Mesenchymal stem cell (in vitro differentiated cells and primary cell): Measurements from ENCODE around the gene PDLIM1. TPM values are rescaled to one million over a fixed set of nuclear protein-coding genes. Genes with fewer than 3 reads are reported as not detected.

Experiments
- DNase-seq: peaks from one replicate; pipeline ENCODE4 v3.0.0-alpha.2; 2013
- H2AFZ ChIP-seq: one replicate; pipeline ENCODE4 v1.6.1; 2013; ENCODE audit warnings: low read depth, mild to moderate bottlenecking, control low read depth, inconsistent platforms, low read length, moderate library complexity
- H2AK5ac ChIP-seq: 2 replicates; pipeline ENCODE4 v1.6.1; 2013; ENCODE audit warnings: low read length, moderate library complexity, mild to moderate bottlenecking, inconsistent platforms; ENCODE audit not compliant: severe bottlenecking
- H2BK120ac ChIP-seq: one replicate; pipeline ENCODE4 v1.6.1; 2013; ENCODE audit warnings: low read depth, mild to moderate bottlenecking, inconsistent platforms, low read length, moderate library complexity
- H2BK12ac ChIP-seq, 2 experiments: one replicate each; pipeline ENCODE4 v1.6.1; 2013; ENCODE audit warnings: inconsistent platforms in 2 of 2, low read length in 2 of 2, mild to moderate bottlenecking in 2 of 2, moderate library complexity in 2 of 2, control low read depth in 1 of 2
- H2BK15ac ChIP-seq: one replicate; pipeline ENCODE4 v1.6.1; 2013; ENCODE audit warnings: mild to moderate bottlenecking, low read depth, inconsistent platforms; ENCODE audit not compliant: poor library complexity, severe bottlenecking
- H2BK5ac ChIP-seq: 2 replicates; pipeline ENCODE4 v1.6.1; 2013; ENCODE audit warnings: low read depth, mild to moderate bottlenecking, low read length, control low read depth, inconsistent platforms; ENCODE audit not compliant: poor library complexity, severe bottlenecking
- H3K14ac ChIP-seq, 2 experiments: one replicate each; pipeline ENCODE4 v1.6.1; 2013; ENCODE audit warnings: inconsistent platforms in 2 of 2, low read length in 2 of 2, control low read depth in 1 of 2, mild to moderate bottlenecking in 1 of 2, moderate library complexity in 1 of 2
- H3K18ac ChIP-seq, 2 experiments: one replicate each; pipeline ENCODE4 v1.6.1; 2013; ENCODE audit warnings: inconsistent platforms in 2 of 2, low read length in 2 of 2, control low read depth in 1 of 2, low read depth in 1 of 2, mild to moderate bottlenecking in 1 of 2
- H3K23ac ChIP-seq, 2 experiments: one replicate each; pipeline ENCODE4 v1.6.1; 2013; ENCODE audit warnings: inconsistent platforms in 2 of 2, low read length in 2 of 2, mild to moderate bottlenecking in 2 of 2, moderate library complexity in 2 of 2, control low read depth in 1 of 2
- H3K27ac ChIP-seq: 2 replicates; pipeline ENCODE4 v1.5.1; 2013; ENCODE audit warnings: mild to moderate bottlenecking, moderate library complexity, low read length, control low read depth, inconsistent platforms; ENCODE audit not compliant: poor library complexity, severe bottlenecking
- H3K27me3 ChIP-seq, 2 experiments: 2 replicates each; pipeline versions ENCODE4 v1.6.1 to v1.7.0; 2013; ENCODE audit warnings: low read length in 2 of 2, mild to moderate bottlenecking in 2 of 2, moderate library complexity in 2 of 2, control low read depth in 1 of 2, inconsistent platforms in 1 of 2; ENCODE audit not compliant: control insufficient read depth in 1 of 2, insufficient read depth in 1 of 2
- H3K36me3 ChIP-seq, 2 experiments: 2 replicates each; pipeline versions ENCODE4 v1.6.1 to v1.7.0; 2013; ENCODE audit warnings: low read length in 2 of 2, control low read depth in 1 of 2, inconsistent platforms in 1 of 2, low read depth in 1 of 2, mild to moderate bottlenecking in 1 of 2; ENCODE audit not compliant: insufficient read depth in 2 of 2, control insufficient read depth in 1 of 2
- H3K4ac ChIP-seq, 2 experiments: one replicate each; pipeline ENCODE4 v1.6.1; 2013; ENCODE audit warnings: inconsistent platforms in 2 of 2, low read length in 2 of 2, mild to moderate bottlenecking in 2 of 2, moderate library complexity in 2 of 2, control low read depth in 1 of 2, low read depth in 1 of 2
- H3K4me1 ChIP-seq: 2 replicates; pipeline ENCODE4 v1.6.1; 2013; ENCODE audit warnings: low read depth, low read length, control low read depth; ENCODE audit not compliant: control insufficient read depth, insufficient read depth
- H3K4me2 ChIP-seq: 2 replicates; pipeline ENCODE4 v1.6.1; 2013; ENCODE audit warnings: low read length, mild to moderate bottlenecking, inconsistent platforms; ENCODE audit not compliant: poor library complexity, severe bottlenecking
- H3K4me3 ChIP-seq, 2 experiments: 2 replicates each; pipeline versions ENCODE4 v1.5.1 to v1.7.0; 2013; ENCODE audit warnings: low read length in 2 of 2, mild to moderate bottlenecking in 2 of 2, control low read depth in 1 of 2, low read depth in 1 of 2; ENCODE audit not compliant: insufficient read depth in 1 of 2
- H3K79me1 ChIP-seq: replicated peaks from 2 replicates; pipeline ENCODE4 v1.6.1; 2013; ENCODE audit warnings: mild to moderate bottlenecking, control low read depth, low read length, inconsistent platforms; ENCODE audit not compliant: poor library complexity, severe bottlenecking
- H3K9ac ChIP-seq: 2 replicates; pipeline ENCODE4 v1.7.0; 2013; ENCODE audit warnings: mild to moderate bottlenecking, low read length, moderate library complexity
- H3K9me3 ChIP-seq: 2 replicates; pipeline ENCODE4 v1.7.0; 2013; ENCODE audit warnings: mild to moderate bottlenecking, low read length; ENCODE audit not compliant: control insufficient read depth
- H4K8ac ChIP-seq: one replicate; pipeline ENCODE4 v1.6.1; 2013; ENCODE audit warnings: inconsistent platforms, mild to moderate bottlenecking, low read length, moderate library complexity
- H4K91ac ChIP-seq: one replicate; pipeline ENCODE4 v1.6.1; 2013; ENCODE audit warnings: mild to moderate bottlenecking, low read length, inconsistent platforms
- WGBS: methylation state at CpG from one replicate; pipeline ENCODE4 v1.1.7; 2013; ENCODE audit warnings: mixed read lengths; 5-methylcytosine and 5-hydroxymethylcytosine counted together
- polyA plus RNA-seq, 2 experiments: library from polyadenylated mRNA; stranded (reverse); fragments of 200-250 nt; gene quantifications; one replicate each; pipeline ENCODE4 v1.2.3, GENCODE V29; 2013

Gene PDLIM1, protein sequence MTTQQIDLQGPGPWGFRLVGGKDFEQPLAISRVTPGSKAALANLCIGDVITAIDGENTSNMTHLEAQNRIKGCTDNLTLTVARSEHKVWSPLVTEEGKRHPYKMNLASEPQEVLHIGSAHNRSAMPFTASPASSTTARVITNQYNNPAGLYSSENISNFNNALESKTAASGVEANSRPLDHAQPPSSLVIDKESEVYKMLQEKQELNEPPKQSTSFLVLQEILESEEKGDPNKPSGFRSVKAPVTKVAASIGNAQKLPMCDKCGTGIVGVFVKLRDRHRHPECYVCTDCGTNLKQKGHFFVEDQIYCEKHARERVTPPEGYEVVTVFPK
- 537 TPM for polyA plus RNA-seq (2013, experiment 1 of 2)
- 536 TPM for polyA plus RNA-seq (2013, experiment 2 of 2)

DNA sequence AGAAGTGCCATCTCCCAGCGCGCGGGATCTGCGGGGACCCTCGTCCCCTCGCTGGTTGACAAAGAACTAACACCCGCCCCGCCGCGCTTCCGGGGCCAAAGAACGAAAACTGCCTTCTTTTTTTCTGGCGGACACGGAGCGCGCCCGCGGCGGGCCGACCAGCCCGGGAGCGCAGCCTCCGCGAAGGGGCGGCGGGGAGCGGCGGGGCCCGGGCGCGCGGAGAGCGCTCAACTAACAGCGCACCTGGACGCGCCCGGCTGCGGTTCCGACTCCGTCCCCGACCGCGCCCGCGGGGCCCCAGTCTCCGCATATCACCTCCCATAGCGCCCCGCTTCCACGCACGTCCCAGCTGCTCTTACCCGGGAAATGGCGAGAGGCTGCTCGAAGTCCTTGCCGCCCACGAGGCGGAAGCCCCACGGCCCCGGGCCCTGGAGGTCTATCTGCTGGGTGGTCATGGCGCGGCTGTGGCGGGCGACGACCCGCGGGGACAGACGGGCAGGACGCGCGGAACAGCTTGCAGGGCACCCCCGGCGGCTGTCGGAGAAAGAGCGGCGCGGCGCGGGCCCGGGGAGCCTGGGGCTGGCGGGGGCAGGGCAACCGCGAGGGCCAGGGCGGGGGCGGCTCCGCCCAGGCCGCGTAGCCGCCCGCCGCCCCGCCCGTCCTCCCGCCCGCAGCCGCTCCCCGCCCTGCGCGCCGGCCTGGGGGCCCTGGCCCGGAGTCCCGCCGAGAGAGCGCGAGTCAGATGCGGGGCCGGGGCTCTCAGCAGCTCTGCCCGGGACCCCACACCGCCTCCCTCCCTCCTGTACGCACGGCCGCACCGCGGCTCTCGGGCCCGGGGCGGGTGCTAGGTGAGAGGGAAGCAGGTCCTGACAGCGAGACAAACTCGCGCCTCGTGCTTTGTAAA is at the start of gene PDLIM1:
PDLIM1 (minus strand) TSS at position 543 of the 904 bp plus-strand sequence; CDS start at position 455, 88 bp downstream.
- 1% methylated on average over 58 of the region's 119 CpGs for WGBS
- Histone ChIP-seq H2AK5ac (no peak within 1 kb of the TSS), H4K8ac (peak within 1 kb of the TSS; percentile 89)

DNA sequence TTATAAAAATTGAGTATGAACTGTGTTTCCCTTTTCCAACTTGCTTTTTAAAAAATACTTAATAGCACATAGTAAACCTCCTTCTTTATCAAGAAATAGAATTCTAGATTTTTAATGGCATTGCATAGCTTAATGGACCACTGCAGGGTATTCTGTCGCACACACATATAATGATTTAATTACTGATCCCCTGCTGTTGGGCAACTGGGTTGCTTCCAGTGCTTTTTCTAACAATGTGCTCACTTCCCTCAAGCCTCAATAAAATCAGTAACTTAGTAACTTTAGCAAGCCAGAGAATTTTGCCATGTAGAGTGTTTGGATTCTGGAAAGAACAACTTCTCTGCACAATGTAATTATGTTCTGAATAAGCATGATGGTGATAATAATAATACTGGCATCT is 49.1 kb upstream of the PDLIM1 start:
- 100% methylated on average over 1 of the region's 1 CpG for WGBS
- no peaks in the 10 kb centered on the region for H3K9me3 ChIP-seq
- H3K36me3 ChIP-seq, result no peaks in the 10 kb centered on the region

More for the DNA sequence above, at the start of gene PDLIM1:
- H2BK12ac ChIP-seq, result peak within 1 kb of the TSS; percentile 22 to 90
- H2AFZ ChIP-seq, result peak within 1 kb of the TSS; percentile 83
- H3K18ac ChIP-seq, result peak within 1 kb of the TSS; percentile 59 to 91
- peaks cover 14% of the 10 kb centered on the region for H3K79me1 ChIP-seq
- peak; percentile 73 for DNase-seq
- no peaks in the 10 kb centered on the region for H3K9me3 ChIP-seq
- peak within 1 kb of the TSS; percentile 89 for H2BK5ac ChIP-seq
- peak within 1 kb of the TSS in 1 of 2 experiments; percentile 74 for H3K14ac ChIP-seq
- peak within 1 kb of the TSS in 1 of 2 experiments; percentile 74 for H3K23ac ChIP-seq
- H3K27ac ChIP-seq, result no peak within 1 kb of the TSS
- peaks cover 20% of the 10 kb centered on the region for H3K4me1 ChIP-seq
- peak within 1 kb of the TSS; percentile 87 for H3K4me2 ChIP-seq
- H4K91ac ChIP-seq, result peak within 1 kb of the TSS; percentile 84
- H3K27me3 ChIP-seq, result peaks cover 0 to 28% of the 10 kb centered on the region in 2 experiments
- peak within 1 kb of the TSS; percentile 98 for H2BK15ac ChIP-seq
- peak within 1 kb of the TSS; percentile 97 for H2BK120ac ChIP-seq
- H3K9ac ChIP-seq, result peak within 1 kb of the TSS; percentile 83
- no peaks in the 10 kb centered on the region for H3K36me3 ChIP-seq
- peak within 1 kb of the TSS; percentile 75 to 83 for H3K4ac ChIP-seq
- peak within 1 kb of the TSS; percentile 74 to 85 for H3K4me3 ChIP-seq

DNA sequence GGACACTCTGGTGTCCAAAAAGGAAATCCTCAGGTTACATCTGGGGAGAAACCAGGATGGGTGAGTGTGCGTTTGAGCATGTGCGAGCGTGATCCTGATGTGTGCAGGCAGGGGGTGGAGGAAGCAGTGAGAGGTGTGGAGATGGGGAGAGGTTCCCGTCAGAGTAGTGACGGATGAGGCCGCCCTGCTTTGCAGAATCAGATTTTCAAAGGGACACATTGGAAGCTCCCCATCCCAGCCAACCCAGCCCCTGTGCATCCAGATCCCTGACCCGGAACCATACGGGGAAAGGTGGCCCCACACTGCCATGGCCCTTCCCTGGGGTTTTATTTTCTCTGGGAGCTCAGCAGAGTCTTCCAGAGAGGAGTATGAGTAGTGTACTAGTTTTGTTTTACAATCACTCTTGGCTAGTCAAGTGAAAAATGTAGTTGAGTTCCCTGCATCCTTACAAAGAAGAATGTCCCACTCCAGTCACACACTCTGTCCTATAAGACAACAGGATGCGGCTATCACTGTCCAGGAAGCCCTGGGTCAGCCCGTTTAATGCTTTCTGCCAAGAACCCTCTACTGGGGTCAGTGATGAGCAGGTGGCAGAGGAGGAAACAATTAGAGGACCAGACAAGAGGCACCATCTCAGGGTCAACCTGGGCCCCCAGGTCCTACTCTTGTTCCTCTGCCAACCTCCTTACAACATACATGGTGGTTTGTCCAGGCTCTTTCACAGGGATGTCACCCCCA is 46.8 kb upstream of the PDLIM1 start:
- H3K14ac ChIP-seq, result no peak overlapping the region
- no peak overlapping the region for H4K91ac ChIP-seq
- H2BK120ac ChIP-seq, result no peak overlapping the region
- H3K23ac ChIP-seq, result no peak overlapping the region
- WGBS, result 95% methylated on average over 5 of the region's 10 CpGs
- H3K4ac ChIP-seq, result peak overlapping the region in 1 of 2 experiments; percentile 3
- H3K79me1 ChIP-seq, result no peaks in the 10 kb centered on the region
- H2BK15ac ChIP-seq, result peak overlapping the region; percentile 38
- no peak overlapping the region for H3K27ac ChIP-seq
- H3K4me2 ChIP-seq, result no peak overlapping the region
- no peak overlapping the region for H4K8ac ChIP-seq
- H3K4me1 ChIP-seq, result peaks cover 18% of the 10 kb centered on the region
- no peak overlapping the region for H2AK5ac ChIP-seq
- no peak overlapping the region for H3K18ac ChIP-seq
- DNase-seq, result no peak
- H3K9ac ChIP-seq, result no peak overlapping the region
- peak overlapping the region; percentile 73 to 83 for H2BK12ac ChIP-seq
- H3K4me3 ChIP-seq, result no peak overlapping the region
- H2AFZ ChIP-seq, result no peak overlapping the region
- no peaks in the 10 kb centered on the region for H3K27me3 ChIP-seq
- no peak overlapping the region for H2BK5ac ChIP-seq
- no peaks in the 10 kb centered on the region for H3K36me3 ChIP-seq
- no peaks in the 10 kb centered on the region for H3K9me3 ChIP-seq

More for the DNA sequence above, 49.1 kb upstream of the PDLIM1 start:
- Histone ChIP-seq H2BK15ac (no peak overlapping the region), H2BK12ac (no peak overlapping the region), H3K4me2 (no peak overlapping the region), H3K18ac (no peak overlapping the region), H3K9ac (no peak overlapping the region), H4K8ac (no peak overlapping the region), H3K4me3 (no peak overlapping the region), H3K4me1 (peaks cover 10% of the 10 kb centered on the region), H4K91ac (no peak overlapping the region), H3K4ac (no peak overlapping the region), H3K14ac (no peak overlapping the region), H3K27ac (no peak overlapping the region), H2BK5ac (no peak overlapping the region), H3K23ac (no peak overlapping the region), H2AFZ (no peak overlapping the region), H3K79me1 (no peaks in the 10 kb centered on the region), H2AK5ac (no peak overlapping the region), H3K27me3 (no peaks in the 10 kb centered on the region), H2BK120ac (no peak overlapping the region)
- DNase-seq, result no peak
